Measurements from ENCODE around the gene KCTD10.
A peak's percentile ranks its signal among the peaks of the same experiment; 100 is the strongest.

Gene KCTD10, protein sequence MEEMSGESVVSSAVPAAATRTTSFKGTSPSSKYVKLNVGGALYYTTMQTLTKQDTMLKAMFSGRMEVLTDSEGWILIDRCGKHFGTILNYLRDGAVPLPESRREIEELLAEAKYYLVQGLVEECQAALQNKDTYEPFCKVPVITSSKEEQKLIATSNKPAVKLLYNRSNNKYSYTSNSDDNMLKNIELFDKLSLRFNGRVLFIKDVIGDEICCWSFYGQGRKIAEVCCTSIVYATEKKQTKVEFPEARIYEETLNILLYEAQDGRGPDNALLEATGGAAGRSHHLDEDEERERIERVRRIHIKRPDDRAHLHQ

DNA sequence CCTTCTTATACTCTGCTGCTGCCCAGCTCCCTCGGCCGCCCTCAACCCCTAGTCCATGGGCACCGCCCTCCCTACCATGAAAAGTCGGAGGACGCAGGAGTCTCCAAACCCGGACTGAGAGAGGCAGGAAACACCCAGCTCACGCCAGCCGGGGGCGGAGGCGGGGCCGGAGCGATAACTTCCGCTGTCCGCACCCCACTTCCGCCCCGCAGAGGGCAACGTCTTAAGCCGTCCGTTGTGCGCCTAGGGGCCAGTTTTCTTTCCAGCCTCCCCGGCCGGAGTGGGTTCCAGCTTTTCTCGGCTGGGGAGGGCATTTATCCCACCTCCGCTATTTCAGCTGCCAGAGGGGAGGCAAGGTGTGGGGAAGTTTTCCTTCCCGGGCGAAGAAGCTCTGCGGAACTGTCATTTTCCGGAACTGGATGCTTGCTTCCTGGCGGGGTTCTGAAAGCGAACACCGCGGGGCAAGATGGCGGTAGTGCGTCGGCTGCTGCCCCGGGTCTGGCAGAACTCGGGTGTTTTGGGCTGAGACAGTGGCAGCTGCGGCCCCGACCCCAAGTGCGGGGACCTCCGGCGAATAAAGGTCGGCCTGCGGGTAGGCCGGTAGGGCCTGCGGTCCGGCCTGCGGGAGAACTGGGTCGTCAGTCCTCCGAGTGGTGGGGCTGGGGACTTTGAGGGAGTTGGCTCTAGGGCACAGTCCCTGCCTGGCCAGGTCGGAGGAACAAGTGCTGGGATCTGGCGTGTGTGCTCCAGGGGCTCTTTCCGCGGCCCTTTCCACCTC is at the start of gene KCTD10, which contains the start of gene UBE3B:
TSS of gene KCTD10 (minus strand) at position 116 of the 778 bp plus-strand sequence. CDS start at position 78, 38 bp downstream.
TSS of gene UBE3B (plus strand) at position 450 of the 778 bp plus-strand sequence. CDS start 5,918 bp downstream, outside the sequence.
- DNase-seq = peak; percentile 84

DNA sequence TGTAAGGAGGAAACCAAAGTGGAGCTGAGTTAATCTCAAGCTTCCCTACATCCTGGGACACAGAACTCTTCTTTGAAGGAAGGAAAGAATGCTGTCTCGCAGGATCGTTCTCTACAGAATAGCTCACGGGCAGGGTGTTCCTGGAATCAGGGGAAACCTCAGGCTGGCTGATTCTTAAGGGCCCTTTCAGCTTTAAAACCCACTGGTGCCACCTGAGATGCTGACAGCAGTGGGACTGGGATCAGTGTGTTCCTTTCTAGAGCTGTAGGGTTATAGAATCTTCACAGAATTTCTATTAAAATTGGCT is 48.1 kb upstream of the KCTD10 start:
- no peak for DNase-seq

DNA sequence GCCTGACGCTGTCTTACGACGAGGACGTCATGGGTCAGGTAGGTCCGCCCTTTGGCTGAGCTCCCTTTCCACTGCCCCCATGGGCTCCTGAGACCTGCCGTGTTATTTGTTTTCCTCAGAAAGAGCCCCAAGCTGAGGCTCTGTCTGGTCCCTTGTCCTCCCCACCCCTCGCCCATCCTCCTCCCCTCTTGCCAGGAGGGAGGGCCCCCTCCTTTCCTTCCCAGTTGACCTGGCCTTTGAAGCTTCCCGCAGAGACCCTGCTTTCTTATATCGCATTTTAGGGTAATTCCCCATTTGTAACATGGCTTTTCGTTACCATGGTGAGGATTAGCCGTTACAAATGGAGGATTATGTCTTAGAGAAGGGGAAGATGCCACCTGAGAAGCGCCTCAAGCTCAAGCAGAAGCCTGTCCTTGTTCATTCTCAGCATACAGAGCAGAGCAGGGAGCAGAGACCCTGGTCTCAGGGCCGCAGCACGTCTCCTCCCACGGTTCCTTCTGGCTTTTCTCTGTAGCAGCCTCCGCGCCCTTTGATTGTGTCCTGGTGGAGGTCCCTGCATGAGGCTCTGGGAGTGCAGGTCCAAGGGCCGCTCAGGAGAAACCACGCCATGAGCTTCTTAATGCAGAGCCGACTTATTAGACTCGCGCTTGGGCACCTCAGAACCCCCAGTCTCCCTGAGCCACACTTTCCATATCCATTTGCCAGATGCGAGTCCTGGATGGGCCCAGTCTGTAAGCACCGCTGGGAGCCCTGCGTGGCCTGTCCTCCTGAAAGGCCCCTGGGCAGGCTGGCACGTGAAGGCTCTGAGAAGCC is 47.6 kb upstream of the KCTD10 start:
- no peak for DNase-seq

DNA sequence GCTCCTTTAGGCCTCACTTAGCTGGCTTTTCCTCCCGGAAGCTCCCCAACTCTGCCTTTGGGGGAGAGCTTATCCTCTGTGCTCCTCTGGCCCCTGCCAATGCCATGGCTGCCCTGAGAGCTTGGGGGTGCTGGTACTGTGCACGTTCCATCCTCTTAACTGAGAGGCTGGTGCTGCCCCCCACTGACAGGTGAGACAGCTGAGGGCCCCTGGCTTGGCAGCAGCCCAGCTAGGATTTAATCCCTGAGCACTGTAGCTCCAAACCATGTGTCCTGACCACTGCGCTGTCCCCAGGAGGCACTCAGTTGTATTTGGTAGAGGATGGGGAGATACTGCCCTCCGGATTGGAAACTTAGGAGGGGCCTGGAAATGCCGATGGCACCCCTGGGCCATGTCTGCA is 46.4 kb upstream of the KCTD10 start:
- no peak for DNase-seq

DNA sequence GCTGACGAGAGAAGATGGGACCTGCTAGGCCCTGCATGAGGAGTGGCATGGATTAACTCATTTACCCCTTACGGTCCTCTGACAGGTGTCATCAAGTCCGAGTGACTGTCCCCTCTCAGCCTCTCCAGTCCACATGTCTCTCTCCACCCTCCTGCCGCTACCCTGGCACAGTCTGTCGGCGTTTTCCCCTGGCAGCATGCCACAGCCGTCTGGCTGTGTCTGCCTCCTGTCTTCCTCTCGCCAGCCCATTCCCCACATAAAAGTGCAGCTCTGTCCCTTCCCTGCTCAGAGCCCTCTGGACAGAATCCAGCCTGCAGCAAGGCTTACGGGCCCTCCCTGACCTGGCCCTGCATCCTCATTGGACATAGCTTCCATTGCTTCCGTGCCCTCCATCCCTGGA is 46.0 kb upstream of the KCTD10 start:
- no peak for DNase-seq

DNA sequence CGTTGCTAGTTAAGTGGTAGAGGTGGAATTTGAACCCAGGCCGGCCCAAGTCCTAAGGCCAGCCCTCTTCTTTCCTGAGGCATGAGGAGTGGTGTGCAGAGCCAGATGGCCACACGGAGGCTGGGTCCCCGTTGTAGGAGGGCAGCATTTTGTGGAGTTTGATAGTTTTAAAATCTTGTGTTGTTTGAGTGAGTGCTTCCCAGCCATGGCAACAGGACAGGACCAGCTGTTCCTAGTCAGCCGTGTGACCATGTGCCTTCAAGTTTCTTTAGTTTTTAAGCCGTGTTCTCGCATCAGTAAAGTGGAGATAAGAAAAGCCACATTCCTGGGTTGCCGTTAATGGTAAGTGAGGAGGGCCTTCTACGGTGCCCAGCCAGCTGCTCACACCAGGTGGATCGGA is 44.7 kb upstream of the KCTD10 start:
- DNase-seq = no peak

DNA sequence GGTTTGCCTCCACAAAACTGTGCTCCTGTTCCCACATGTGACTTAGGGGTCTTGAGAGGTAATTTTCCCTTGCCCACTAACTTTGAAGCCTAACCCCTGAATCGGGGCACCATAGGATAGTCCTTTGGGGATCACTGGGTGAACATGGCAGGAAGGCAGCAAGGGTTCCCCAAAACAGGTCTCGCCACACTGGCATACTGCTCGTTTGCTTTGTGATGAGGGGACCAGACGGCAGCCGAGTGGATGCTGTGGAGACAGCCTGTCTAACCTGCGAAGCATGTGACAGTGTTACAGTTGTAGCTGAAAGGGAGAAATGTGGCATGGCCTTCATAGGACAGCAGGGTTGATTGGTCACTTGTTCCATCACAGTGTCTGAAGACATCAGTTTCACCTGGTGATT is 42.7 kb upstream of the KCTD10 start:
- no peak for DNase-seq

DNA sequence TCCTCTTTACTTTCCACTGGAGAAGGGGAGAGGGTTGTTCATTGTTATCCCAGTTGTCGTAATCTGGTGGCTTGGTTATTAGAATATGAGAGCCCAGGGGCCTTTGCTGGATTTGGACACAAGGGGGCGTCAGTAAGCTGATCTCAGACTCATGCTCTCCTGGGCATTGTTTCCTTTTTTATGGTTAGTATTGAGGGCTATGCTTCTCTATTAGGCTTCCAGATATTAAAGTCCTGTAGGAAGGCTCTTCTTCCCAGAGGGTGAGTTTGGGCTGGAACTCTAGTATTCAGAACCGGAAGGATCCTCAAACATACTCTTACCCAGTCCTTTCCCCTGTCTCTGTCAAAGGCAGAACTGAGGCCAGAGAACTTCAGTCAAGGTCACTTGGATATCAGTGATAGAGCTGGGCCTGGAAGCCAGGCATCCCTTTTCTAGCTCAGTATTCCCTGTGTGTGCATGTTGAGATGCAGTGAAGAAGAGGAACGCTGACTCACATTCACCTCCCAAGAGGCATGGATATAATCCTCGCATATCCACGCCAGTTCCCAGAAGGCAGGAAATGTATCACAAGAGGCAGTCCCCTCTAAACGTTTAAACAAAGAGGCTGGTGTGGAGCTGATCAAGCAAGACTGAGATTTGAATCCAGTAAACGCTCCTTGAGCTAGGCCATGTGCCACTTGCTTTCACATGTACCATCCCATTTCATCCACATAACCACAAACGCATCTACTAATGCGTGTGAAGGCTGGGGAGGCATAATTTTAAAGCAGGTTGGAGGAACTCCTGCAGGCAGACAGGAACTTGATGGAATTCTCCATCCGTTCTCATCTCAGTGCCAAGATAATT is 41.9 kb upstream of the KCTD10 start:
- peak; percentile 44 for DNase-seq

DNA sequence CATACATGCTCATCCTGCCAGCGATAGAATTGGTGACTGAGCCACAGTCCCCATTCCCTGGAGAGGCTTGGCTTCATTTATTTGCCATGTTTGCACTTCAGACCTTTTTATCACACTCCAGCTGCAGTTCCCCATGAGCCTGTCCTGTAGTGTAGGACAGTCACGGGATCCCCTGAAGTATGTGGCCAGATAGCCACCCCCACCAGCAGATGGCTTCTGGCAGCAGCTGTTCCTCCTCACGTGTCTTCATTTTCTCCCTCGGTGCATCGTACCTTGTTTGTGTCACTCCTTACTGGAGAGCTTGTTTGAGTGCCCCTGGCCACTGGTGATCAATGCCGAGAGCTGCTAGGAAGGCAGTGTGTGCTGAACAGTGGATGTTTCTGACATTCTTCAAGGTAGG is 40.5 kb upstream of the KCTD10 start:
- DNase-seq = no peak

DNA sequence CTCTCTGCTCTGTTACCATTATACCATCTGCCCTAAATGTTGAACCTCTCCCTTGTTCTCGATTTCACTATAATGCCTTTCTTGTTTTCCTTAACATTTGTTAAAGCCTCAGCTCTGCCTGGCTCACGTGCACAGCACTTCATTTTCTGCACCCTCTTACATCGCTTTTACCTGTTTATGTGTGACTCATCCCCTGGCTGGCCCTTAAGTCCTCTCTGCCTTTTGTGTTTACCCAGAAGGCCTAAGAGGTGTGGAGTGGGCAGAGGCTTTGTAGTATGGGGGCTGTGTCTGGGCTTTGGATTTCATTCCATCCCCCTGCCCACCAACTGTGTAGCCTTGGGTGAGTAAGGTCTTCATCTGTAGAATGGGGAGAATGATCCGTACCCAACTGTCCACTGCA is 36.9 kb upstream of the KCTD10 start:
- DNase-seq = no peak

DNA sequence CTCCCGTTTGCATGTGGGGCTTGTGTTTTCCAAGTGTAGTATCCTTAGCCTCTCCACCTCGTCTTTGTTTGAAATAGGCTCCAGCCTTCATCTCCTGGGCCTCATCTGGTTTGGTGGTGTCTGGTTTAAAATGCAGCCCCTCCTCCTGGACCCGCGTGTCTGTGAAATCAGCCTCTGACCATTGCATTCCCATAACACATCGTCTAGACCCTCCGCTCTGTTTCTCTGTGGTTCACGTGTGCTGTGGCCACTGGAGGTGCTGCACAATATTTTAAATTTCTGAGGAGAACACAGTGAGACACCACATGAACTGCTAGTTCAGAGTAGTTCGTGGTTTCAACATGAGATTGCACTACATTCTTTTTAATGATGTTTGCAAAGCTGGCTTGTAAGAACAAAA is 36.0 kb upstream of the KCTD10 start:
- DNase-seq = no peak

DNA sequence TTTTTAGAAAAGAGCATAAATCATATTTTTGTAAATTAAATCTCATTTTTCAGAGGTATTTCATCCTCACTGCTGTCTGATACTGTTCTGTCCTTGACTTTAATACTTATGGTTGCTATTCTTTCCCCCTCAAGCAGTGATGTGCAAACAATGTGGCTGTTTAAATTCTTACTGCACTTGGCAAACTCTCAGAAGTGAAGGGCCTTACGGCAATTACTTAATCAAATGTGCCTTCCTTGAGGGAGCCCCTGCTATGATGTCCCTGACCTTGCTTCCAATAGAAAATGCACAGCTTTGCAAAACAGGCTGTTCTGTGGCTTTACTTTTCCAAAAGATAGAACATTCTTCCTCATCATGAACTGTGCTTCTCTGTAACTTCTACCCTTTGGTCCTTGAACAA is 35.5 kb upstream of the KCTD10 start:
- no peak for DNase-seq

DNA sequence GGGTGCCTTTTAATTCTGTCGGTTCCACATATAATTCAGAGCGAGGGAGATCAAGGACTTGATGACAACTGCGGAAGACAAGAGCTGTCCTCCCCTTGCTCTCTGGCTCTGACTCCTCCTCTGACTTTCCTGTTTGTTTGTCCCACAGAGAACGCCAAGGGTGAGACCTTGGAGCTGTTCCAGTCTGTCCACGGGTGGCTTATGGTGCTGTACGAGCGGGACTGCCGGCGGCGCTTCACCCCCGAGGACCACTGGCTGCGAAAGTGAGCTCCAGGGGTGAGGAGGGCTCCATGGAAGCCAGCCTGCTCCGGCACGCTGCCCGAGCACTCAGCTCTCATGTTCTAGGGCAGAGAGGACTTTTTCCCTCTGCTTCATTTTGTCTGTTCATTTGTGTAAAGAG is 33.1 kb upstream of the KCTD10 start:
- no peak for DNase-seq

DNA sequence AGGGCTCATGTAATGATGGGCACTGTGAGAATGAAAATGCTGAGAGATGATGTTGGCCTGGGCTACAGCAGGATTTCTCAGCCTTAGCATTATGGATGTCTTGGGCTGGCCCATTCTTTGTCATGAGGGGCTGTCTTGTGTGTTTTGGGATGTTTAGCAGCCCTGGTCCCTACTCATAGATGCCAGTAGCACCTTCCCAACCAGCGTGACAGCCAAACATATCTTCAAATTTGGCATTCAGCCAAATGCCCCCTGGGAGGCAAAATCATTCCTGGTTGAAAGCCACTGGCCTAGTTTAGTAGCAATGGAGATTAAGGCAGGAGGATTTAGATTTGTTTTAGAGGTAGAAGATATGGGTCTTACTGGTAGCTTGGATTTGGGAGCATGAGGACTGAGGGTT is 27.0 kb upstream of the KCTD10 start:
- no peak for DNase-seq

DNA sequence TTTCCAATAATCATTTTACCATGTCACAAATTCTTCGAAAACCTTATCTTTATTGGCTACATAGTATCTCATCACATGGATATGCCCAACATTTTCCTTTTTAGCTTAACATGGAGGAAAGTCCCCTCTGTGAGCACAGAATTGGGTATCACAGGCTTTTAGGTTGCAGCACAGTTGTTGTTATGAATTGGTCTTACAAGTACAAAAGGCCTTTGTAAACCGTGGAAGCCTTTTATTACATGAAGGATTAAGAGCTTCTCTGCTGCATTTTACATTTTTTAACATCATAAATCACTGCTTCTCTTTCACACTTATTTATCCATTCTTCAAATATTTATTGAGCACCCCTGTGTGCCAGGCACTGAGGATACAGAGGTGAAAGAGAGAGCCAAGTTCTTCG is 26.5 kb upstream of the KCTD10 start:
- no peak for DNase-seq

DNA sequence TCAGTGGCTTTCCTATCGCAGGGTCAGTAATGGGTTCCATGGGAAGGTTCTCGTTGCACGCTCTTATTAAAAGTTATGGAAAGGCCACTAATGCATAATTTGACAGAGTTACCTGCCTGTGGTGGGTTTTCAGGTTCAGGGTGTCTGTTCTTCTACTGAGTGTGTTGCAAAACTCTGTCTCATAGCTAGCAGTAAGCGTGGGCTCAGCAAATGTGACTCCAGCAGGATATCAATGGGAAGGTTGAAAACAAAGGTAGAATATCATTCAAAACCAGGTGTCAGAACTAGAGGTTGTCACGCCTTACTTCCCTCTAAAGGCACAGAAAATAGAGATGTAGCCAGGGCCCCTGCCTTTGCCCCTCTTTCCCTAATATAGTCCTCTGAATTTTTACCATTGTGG is 25.2 kb upstream of the KCTD10 start:
- DNase-seq = no peak

DNA sequence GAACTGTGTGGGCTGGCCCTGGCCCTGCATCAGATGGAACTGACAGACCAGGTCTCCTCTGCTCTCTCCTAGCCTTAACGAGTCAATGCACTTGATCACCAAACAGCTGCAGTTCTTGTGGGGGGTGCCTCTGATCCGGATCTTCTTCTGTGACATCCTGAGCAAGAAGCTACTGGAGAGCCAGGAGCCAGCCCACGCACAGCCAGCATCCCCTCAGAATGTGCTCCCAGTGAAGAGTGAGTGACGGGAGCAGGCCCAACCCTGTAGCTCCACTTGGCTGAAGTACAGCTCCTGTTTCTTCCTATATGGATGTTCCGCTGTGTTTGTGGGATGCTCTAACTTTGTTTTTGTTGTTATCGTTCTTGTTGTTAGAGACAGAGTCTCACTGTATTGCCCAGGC is 24.2 kb upstream of the KCTD10 start:
- DNase-seq = no peak

DNA sequence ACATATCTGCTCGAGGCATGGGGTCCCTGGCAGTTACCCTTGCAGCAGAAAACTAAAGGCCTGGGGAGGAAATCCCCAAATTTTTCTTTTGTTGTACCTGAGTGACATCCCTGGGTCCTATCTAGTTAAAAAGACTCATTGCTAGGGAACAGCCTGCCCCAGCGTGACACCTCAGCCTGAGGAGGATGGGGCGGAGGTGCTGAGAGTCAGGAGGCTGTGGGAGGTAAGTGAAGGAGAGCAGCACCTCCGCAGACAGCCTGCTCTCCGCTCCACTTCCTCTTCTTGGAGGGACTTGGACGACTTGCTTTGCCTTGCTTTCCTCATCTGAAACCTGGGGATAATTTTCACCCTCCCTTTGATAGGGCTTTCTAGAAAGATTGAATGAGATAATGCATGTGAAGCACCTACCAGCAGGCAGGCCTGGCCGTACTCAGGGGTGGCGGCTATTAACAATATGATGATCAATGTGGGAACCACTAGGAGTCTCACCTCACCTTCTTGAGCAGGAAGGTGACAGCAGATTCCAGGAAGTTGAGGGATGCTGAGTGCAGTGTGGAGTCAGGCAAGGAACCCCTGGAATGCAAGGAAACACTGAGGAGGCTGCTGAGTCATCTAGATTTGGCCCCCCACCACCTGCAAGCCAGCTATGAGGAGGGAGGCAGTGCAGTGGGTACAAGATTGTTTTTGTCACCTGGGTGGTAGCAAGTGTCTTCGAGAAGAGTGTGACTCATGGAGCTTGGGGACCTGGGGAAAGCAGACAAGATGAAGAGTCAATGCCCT is 23.5 kb upstream of the KCTD10 start:
- DNase-seq = no peak

DNA sequence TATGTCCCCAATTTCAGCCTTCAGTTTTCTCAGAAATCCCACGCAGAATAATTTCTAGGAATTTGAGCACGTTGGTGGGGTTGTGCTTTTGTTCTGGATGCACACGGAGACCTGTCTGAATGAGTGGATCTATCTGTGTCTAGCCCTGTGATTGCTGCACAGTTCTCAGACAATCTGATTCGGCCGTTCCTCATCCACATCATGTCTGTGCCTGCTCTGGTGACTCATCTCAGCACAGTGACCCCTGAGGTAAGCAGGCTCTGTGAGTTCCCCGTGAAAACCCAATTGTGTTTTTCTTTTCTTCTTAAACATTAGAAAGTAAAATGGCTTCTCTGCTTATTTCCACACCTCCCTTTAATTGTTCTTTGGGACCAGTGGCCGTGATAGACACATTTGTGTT is 20.6 kb upstream of the KCTD10 start:
- no peak for DNase-seq

DNA sequence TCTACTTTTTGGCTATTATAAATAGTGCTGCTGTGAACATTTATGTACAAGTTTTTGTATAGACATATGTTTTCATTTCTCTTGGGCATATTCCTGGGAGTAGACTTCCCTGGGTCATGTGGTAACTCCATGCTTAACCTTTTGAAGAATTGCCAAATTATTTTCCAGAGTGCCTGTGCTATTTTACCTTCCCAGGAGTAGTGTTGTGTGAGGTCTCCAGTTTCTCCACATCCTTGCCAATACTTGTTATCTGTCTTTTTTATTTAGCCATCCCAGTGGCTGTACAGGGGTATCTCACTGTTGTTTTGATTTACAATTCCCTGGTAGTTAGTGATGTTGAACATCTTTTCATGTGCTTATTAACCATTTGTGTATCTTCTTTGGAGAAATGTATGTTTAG is 19.2 kb upstream of the KCTD10 start:
- no peak for DNase-seq

DNA sequence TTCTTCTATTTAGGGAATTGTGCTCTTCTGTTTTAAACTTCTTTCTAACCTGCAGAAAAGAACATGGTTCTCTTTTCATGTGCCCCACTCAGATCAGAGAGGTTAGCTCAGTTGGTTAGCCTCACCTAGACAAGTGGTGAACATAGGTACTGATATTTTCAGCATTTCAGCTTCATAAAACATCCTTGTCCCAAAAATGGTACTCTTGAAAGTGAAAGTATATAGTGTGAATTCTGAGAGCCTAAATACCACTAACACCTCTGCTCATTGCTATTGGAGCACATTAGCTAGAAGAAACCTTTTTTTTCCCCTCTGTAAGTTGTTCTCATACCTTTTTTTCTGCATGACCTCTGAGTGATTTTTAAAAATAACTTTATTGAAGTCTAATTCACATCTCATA is 17.9 kb upstream of the KCTD10 start:
- no peak for DNase-seq

DNA sequence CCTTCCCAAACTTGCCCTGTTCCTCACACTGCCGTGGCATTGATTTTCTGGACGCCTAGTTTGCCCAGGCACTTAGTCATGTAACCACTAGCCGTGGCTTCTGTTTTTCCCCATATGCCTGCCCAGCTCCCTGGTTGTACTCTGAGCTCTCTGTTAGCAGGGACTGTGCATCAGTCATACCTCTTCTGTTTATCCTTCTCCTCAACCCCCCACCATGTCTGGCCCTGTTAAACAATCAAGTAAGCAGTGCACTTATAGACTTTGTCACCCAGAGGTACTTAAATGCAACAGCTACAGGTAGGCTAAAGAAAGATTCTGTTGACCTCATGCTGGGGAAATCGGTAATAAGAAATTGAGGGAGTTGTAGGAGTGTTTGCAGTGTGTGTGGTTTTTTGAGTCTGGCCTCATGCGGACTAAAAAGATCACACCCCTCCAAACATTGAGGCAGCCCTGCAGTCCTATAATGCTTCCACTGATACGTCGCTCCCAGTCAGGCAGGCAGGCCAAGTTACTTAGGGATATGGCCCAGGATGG is 17.3 kb upstream of the KCTD10 start:
- DNase-seq = no peak
